Measurements from ENCODE around the gene ASPHD2.
A peak's percentile ranks its signal among the peaks of the same experiment; 100 is the strongest.

ASPHD2 gene

DNA sequence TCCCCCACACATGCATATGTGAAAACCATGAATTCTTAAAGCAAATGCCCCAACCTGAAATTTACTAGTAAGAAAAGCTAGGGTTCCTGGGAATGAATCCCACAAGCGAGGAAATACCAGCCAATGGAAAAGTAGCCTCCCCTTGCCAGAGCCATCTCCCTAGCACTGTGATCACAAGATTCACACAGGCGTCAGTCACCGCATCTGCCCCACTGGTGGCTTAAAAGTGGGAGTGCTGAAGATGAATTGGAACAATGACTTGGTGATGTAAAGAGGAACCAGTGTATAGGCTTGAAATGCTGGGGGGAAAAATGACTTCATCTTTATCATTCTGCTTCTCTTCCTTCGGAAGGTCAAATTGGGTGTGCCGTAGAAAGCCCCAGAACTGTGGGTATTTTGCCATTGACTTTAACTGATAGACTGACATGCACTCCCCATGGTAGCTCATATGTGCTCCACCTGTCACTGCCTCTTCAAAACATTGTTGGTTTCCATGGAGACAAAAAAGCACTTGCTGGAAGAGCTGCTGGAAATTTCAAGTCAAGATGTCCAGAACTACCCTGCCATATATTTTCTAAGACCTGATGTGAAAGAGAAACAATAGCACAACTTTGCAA lies 19.2 kb upstream of the ASPHD2 start:
- ChIA-PET CTCF (interaction anchor here (1.2 to 4.7 kb wide), 6 partner anchors 10 to 51 kb away, joined by 3 to 24 read pairs (median 6); no protein-coding TSS in a partner anchor), POLR2A (no interaction called here)
- TF ChIP-seq, protein P1, sequence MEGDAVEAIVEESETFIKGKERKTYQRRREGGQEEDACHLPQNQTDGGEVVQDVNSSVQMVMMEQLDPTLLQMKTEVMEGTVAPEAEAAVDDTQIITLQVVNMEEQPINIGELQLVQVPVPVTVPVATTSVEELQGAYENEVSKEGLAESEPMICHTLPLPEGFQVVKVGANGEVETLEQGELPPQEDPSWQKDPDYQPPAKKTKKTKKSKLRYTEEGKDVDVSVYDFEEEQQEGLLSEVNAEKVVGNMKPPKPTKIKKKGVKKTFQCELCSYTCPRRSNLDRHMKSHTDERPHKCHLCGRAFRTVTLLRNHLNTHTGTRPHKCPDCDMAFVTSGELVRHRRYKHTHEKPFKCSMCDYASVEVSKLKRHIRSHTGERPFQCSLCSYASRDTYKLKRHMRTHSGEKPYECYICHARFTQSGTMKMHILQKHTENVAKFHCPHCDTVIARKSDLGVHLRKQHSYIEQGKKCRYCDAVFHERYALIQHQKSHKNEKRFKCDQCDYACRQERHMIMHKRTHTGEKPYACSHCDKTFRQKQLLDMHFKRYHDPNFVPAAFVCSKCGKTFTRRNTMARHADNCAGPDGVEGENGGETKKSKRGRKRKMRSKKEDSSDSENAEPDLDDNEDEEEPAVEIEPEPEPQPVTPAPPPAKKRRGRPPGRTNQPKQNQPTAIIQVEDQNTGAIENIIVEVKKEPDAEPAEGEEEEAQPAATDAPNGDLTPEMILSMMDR (IDR thresholded peaks at IDR 0.05; ENCODE audit: insufficient read depth, low read length, missing control alignments), result no peak
- no peak overlapping the region for H3K4me3 ChIP-seq (ENCODE audit: low read depth, low read length)
- no peak for DNase-seq (ENCODE audit: low read depth, low spot score)

DNA sequence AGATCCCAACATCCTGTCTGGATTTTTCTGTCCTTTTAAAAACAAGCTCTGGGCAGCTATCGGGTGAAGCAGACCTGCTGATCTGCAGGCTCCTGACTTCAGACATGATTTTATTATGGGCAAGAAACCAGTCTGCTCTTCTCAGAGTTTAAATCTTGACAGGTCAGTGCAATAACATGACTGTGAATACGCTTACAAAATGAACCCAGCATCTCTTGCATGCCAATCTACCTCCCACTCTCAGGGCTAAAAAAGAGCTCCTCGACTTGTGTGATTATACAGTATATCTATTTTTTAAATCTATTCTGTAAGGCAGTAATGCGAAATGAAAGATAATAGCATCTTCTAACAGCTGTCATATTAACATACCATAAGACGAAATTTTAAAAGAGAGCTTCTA lies 18.7 kb upstream of the ASPHD2 start:
- DNase-seq (ENCODE audit: low read depth, low spot score), result no peak
- H3K4me3 ChIP-seq (ENCODE audit: low read depth, low read length), result no peak overlapping the region
- POLR2A ChIA-PET, result no interaction called here
- CTCF ChIA-PET, result interaction anchor here (0.9 to 4.7 kb wide), 7 partner anchors 11 to 258 kb away, joined by 3 to 24 read pairs (median 5); no protein-coding TSS in a partner anchor
- TF ChIP-seq, protein P1 (IDR thresholded peaks at IDR 0.05; ENCODE audit: insufficient read depth, low read length, missing control alignments), result no peak

DNA sequence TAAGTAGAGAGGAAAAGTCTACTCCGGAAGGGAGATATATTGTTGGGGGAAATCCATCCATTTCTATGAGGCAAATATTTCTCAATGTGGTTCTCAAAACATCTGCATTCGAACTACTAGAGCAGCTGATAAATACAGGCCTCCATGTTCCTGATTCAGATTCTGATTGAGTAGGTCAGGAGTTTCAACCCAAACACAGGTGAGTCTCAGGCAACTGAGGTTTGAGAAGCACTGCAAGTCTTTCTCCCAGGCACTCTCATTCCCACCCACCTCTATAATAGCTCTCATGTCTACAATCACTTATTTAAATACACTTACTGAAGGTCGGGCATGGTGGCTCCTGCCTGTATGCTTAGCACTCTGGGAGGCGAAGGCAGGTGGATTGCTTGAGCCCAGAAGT lies 14.7 kb upstream of the ASPHD2 start:
- ChIA-PET CTCF (interaction anchor here (0.8 to 4.5 kb wide), 4 partner anchors 9 to 47 kb away, joined by 3 to 39 read pairs (median 4); no protein-coding TSS in a partner anchor), POLR2A (no interaction called here)
- no peak overlapping the region for H3K4me3 ChIP-seq (ENCODE audit: low read depth, low read length)
- DNase-seq (ENCODE audit: low read depth, low spot score), result no peak
- TF ChIP-seq, protein P1 (IDR thresholded peaks at IDR 0.05; ENCODE audit: insufficient read depth, low read length, missing control alignments), result no peak

DNA sequence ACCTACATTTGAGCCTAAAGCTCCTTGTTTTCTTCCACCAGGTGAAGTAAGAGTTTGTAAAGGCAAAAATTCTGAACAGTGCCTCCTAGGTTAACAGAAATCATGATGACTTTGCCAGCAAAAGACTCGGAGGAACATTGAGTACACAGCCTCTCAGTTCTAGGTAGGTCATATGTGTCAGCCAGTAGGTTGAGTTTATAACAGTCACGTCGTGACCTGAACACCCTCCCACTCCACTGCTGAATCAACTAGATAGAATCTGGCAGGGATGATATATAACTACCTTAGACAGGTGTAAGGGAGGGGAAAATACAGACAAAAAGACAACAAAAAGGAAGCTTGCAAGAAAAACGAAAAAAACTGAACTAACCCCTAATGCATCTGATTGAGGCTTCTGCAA lies 12.8 kb upstream of the ASPHD2 start:
- no peak for DNase-seq (ENCODE audit: low read depth, low spot score)

DNA sequence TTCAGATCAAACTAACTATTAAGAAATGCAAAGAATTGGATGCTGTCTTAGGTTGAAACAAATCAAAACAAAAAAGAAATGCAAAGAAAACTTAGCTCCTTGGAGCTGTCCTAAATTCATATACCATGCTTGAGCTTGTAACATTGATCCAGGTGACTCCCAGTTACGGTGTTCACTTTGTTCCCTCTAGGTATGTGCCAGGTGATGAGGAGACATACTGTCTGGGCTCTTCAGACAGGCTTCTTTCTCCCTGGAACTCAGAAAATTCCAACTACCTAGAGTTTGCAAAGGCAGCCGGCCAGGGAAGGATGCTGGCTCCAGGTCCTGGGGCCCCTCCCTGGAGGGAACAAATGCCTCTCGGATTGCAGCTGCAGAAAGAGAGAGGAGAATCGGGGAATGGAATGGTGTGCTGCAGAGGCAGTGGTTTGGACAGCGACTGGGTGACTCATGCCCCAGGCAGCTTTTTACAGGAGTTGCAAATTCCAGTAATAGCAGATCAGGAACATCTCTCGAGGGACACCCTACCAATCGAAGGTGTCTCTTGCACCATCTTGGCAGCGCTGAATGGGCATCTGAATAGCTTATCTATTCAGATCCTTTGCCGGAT lies 12.3 kb upstream of the ASPHD2 start:
- DNase-seq (ENCODE audit: low read depth, low spot score), result peak; percentile 34

More for the DNA sequence above, 12.8 kb upstream of the ASPHD2 start:
- ChIA-PET CTCF (interaction anchor here (0.8 to 4.5 kb wide), 11 partner anchors 11 to 84 kb away, joined by 3 to 39 read pairs (median 3); no protein-coding TSS in a partner anchor), POLR2A (interaction anchor here (1.1 to 1.4 kb wide), 3 partner anchors 10 to 134 kb away, joined by 4 to 7 read pairs (median 4); no protein-coding TSS in a partner anchor)
- H3K4me3 ChIP-seq (ENCODE audit: low read depth, low read length), result no peak overlapping the region
- TF ChIP-seq, protein P1 (IDR thresholded peaks at IDR 0.05; ENCODE audit: insufficient read depth, low read length, missing control alignments), result no peak

More for the DNA sequence above, 12.3 kb upstream of the ASPHD2 start:
- no peak overlapping the region for H3K4me3 ChIP-seq (ENCODE audit: low read depth, low read length)
- POLR2A ChIA-PET, result interaction anchor here (1.1 to 1.4 kb wide), 3 partner anchors 11 to 134 kb away, joined by 4 to 7 read pairs (median 4); no protein-coding TSS in a partner anchor
- TF ChIP-seq, protein P1 (IDR thresholded peaks at IDR 0.05; ENCODE audit: insufficient read depth, low read length, missing control alignments), result no peak
- CTCF ChIA-PET, result interaction anchor here (0.8 to 4.5 kb wide), 9 partner anchors 12 to 56 kb away, joined by 3 to 39 read pairs (median 3); no protein-coding TSS in a partner anchor
